Measurements from ENCODE around the gene CRISPLD2. TPM values are rescaled to one million over a fixed set of nuclear protein-coding genes. Genes with fewer than 3 reads are reported as not detected.
A peak's percentile ranks its signal among the peaks of the same experiment; 100 is the strongest.

CRISPLD2 gene
- total RNA-seq, 1 experiment from 2014 or later, result 6.5 TPM

DNA sequence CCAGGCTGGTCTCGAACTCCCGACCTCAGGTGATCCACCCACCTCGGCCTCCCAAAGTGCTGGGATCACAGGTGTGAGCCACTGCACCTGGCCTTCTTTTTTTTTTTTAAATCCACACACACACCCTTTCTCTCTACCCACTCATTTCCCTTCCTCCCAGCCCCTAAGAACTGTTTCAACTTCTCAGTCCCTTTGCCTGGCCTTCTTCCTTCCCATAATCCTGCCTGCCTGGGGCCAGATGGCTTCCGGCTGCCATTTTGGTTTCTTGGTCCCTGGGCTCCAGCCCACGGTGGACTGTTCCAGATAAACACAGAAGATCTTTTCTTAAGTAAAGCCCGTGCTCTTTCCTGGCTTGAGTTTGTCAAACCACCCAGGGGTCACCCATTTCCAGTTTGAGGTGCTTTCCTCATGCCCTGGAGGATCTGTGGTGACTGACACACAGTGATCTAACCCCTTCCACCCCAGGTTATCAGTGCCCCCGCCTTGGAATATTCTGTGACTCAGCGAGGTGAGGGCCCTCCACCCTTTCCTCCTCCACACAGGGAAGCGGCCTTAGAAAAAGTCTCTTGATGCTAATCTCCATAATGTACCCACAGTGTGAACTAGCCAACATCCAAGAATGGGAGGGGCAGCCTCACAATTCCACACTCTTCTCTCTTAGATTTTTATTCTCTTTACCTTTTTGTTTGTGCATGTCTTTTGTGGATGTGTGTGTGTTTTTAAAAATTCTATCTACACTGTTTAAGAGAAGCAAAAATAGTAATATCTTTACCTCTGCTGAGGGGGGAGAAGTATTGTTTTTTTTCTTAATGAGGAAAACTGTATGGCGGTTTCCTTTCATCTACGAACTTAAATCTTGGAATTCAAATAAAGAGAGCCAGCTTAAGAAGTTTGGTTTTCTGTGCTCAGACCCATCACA, 60.0 kb downstream of the CRISPLD2 start:
- intact Hi-C loops (cut with micrococcal nuclease; ENCODE audit: unreplicated experiment), result no loop called here
- Mint-ChIP-seq H3K9me3 (ENCODE audit: low read depth, unreplicated experiment) (peaks cover 3% of the 10 kb centered on the region), H3K4me1 (ENCODE audit: low read depth, unreplicated experiment) (peaks cover 23% of the 10 kb centered on the region), H3K36me3 (ENCODE audit: insufficient read depth, unreplicated experiment) (peaks cover 5% of the 10 kb centered on the region), H3K27ac (ENCODE audit: unreplicated experiment) (peak overlapping the region; percentile 7), H3K4me3 (ENCODE audit: low read depth, unreplicated experiment) (no peak overlapping the region), H3K27me3 (ENCODE audit: unreplicated experiment) (no peaks in the 10 kb centered on the region)
- peak; percentile 49 for DNase-seq
- TF ChIP-seq, protein P1, sequence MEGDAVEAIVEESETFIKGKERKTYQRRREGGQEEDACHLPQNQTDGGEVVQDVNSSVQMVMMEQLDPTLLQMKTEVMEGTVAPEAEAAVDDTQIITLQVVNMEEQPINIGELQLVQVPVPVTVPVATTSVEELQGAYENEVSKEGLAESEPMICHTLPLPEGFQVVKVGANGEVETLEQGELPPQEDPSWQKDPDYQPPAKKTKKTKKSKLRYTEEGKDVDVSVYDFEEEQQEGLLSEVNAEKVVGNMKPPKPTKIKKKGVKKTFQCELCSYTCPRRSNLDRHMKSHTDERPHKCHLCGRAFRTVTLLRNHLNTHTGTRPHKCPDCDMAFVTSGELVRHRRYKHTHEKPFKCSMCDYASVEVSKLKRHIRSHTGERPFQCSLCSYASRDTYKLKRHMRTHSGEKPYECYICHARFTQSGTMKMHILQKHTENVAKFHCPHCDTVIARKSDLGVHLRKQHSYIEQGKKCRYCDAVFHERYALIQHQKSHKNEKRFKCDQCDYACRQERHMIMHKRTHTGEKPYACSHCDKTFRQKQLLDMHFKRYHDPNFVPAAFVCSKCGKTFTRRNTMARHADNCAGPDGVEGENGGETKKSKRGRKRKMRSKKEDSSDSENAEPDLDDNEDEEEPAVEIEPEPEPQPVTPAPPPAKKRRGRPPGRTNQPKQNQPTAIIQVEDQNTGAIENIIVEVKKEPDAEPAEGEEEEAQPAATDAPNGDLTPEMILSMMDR (IDR thresholded peaks at IDR 0.05; ENCODE audit: unreplicated experiment), result no peak
- no TSS peak for BruUV-seq (replicated peaks)
- CTCF ChIA-PET, result interaction anchor here (0.7 to 1.2 kb wide), 3 partner anchors 11 to 384 kb away, joined by 3 to 7 read pairs (median 6); no protein-coding TSS in a partner anchor

DNA sequence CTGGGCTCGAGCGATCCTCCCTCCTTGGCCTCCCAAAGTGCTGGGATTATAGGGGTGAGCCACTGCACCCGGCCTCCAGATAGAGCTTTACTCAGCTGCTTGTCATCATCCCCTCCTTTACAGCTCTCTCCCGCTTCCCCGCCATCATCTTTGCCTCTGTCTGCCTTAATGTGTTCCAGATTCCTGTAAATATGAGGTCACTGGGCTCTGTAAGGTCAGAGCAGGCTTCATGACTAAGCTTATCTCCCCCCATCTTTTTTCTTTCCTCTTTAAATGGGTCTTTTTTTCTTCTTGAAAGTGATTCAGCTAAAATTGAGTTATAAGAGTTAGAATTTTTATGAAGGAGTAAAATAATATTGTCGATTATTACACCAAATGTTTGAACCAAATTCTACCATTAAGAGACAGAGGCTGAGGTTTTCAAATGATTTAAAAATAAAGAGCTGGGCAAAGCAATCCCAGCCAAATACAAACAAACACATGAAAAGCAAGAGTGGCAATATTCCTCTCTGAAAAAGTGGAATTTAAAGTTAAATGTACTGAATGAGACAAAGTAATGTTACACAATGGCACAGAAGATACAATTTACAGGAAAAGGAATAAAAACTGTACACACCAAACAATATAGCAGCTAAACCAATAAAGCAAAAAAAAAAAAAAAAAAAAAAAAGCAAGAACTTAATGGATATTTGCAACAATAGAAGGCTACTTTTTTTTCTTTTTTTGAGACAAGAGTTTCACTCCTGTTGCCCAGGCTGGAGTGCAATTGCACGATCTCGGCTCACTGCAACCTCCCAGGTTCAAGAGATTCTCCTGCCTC, 62.1 kb downstream of the CRISPLD2 start:
- intact Hi-C loops (cut with micrococcal nuclease; ENCODE audit: unreplicated experiment), result no loop called here
- Mint-ChIP-seq H3K9me3 (ENCODE audit: low read depth, unreplicated experiment) (peaks cover 3% of the 10 kb centered on the region), H3K4me1 (ENCODE audit: low read depth, unreplicated experiment) (peaks cover 23% of the 10 kb centered on the region), H3K27me3 (ENCODE audit: unreplicated experiment) (no peaks in the 10 kb centered on the region), H3K27ac (ENCODE audit: unreplicated experiment) (no peak overlapping the region), H3K36me3 (ENCODE audit: insufficient read depth, unreplicated experiment) (peaks cover 5% of the 10 kb centered on the region), H3K4me3 (ENCODE audit: low read depth, unreplicated experiment) (no peak overlapping the region)
- DNase-seq, result no peak
- TF ChIP-seq, protein P1 (IDR thresholded peaks at IDR 0.05; ENCODE audit: unreplicated experiment), result no peak
- no TSS peak for BruUV-seq (replicated peaks)
- CTCF ChIA-PET, result interaction anchor here (0.6 to 1.1 kb wide), 3 partner anchors 131 to 263 kb away, joined by 3 to 6 read pairs (median 3); no protein-coding TSS in a partner anchor

DNA sequence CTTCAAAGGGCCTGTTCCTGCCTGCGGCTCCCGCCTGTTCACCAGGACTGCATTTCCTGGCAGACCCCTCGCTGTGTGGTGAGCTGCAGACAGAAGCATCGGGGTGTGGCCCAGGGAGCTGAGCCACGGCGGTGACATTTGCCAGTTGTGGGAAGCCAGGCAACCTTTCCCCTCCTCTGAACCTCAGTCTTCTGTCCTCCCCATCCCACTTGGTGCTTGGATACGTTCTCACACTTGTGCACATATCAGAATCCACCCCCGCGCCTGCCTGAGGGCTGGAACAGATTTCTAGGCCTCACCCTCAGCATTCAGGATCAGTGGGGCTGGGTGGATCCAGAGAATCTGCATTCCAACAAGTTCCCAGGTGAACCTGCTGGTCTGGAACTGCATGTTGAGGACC, 63.5 kb downstream of the CRISPLD2 start:
- H3K27me3 Mint-ChIP-seq (ENCODE audit: unreplicated experiment), result no peaks in the 10 kb centered on the region
- no peak for DNase-seq
- H3K36me3 Mint-ChIP-seq (ENCODE audit: insufficient read depth, unreplicated experiment), result peaks cover 5% of the 10 kb centered on the region
- H3K9me3 Mint-ChIP-seq (ENCODE audit: low read depth, unreplicated experiment), result peaks cover 3% of the 10 kb centered on the region
- no peak overlapping the region for H3K4me3 Mint-ChIP-seq (ENCODE audit: low read depth, unreplicated experiment)
- H3K27ac Mint-ChIP-seq (ENCODE audit: unreplicated experiment), result no peak overlapping the region
- TF ChIP-seq, protein P1 (IDR thresholded peaks at IDR 0.05; ENCODE audit: unreplicated experiment), result no peak
- peaks cover 23% of the 10 kb centered on the region for H3K4me1 Mint-ChIP-seq (ENCODE audit: low read depth, unreplicated experiment)
- intact Hi-C loops (cut with micrococcal nuclease; ENCODE audit: unreplicated experiment), result no loop called here
- CTCF ChIA-PET, result no interaction called here
- BruUV-seq (replicated peaks), result no TSS peak

DNA sequence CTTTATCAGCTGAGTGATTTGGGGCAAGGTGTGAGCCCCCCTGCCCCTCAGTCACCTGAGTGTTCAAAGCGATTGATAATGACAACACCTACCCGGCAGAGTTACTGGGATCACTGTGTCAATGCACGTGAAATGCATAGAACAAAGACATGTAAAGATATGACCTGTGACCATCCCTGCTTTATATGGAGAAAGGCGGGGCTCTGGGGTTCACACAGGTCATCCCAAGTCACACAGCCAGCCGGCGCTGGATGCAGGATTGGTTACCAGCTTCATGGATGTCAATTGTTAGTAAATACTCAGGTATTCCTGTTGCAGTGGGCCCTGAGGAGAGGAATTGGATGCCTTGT, 64.4 kb downstream of the CRISPLD2 start:
- Mint-ChIP-seq H3K9me3 (ENCODE audit: low read depth, unreplicated experiment) (peaks cover 3% of the 10 kb centered on the region), H3K27me3 (ENCODE audit: unreplicated experiment) (no peaks in the 10 kb centered on the region), H3K4me3 (ENCODE audit: low read depth, unreplicated experiment) (peak overlapping the region; percentile 31), H3K4me1 (ENCODE audit: low read depth, unreplicated experiment) (peaks cover 23% of the 10 kb centered on the region), H3K27ac (ENCODE audit: unreplicated experiment) (peak overlapping the region; percentile 60), H3K36me3 (ENCODE audit: insufficient read depth, unreplicated experiment) (peaks cover 5% of the 10 kb centered on the region)
- TF ChIP-seq, protein P1 (IDR thresholded peaks at IDR 0.05; ENCODE audit: unreplicated experiment), result no peak
- CTCF ChIA-PET, result interaction anchor here (0.9 to 1.5 kb wide), 2 partner anchors 68 to 132 kb away, joined by 3 read pairs; no protein-coding TSS in a partner anchor
- no TSS peak for BruUV-seq (replicated peaks)
- DNase-seq, result no peak
- intact Hi-C loops (cut with micrococcal nuclease; ENCODE audit: unreplicated experiment), result no loop called here

All from Calu3 (cell line).